Measurements from ENCODE around the gene AKTIP.
"Not testable (repeated sequence)": the region's sequence is repeated elsewhere in the genome, so short reads cannot be mapped to it uniquely, and the experiment has no call there.

Gene AKTIP

DNA sequence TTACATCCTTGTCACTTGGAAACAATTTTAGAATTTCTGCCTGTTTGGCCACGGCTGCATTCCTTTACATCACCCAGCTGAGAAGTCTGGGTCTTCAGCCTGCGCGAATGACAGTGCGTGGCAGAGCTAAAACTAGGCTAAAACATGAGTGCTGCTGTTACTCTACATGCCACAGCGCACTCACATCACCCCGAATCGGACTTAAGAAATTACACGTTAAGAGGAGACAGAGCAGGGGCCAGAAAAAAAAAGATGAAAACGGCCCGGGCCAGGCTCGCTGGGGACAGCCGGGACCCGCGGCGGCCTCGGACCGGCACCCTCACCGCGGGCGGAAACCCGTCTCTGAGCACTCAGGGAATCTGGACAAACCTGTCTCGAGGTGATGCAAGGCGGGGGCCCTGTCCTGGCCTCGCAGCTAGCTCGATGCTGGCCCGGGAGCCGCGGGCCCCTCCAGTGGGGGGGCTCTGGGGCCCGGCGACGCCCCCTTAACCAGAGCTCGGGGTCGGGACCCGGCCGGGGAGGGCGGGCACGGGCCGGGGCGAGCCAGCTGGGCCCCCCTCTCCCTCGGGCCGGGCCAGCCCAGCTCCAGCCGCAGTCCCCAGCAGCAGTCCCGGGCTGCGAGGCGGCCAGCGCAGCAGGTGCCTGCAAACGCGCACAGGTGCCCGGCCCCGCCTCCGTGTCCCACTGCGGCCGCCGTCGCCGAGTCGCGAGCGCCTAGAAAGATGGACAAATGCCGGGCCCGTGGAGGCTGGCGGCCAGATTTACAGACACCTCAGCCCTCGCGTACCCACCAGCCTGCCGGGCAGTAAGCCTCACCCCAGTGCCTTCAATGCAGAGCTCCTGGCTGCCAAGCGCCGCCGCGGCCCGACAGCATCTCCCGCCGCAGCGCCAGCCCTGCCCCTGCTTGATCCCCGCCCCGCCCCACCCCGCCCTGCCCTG is at the start of gene AKTIP:
TSS of gene AKTIP (minus strand) at position 879 of the 939 bp plus-strand sequence. CDS start 2,950 bp downstream, outside the sequence.
- peak; percentile 32 for DNase-seq

DNA sequence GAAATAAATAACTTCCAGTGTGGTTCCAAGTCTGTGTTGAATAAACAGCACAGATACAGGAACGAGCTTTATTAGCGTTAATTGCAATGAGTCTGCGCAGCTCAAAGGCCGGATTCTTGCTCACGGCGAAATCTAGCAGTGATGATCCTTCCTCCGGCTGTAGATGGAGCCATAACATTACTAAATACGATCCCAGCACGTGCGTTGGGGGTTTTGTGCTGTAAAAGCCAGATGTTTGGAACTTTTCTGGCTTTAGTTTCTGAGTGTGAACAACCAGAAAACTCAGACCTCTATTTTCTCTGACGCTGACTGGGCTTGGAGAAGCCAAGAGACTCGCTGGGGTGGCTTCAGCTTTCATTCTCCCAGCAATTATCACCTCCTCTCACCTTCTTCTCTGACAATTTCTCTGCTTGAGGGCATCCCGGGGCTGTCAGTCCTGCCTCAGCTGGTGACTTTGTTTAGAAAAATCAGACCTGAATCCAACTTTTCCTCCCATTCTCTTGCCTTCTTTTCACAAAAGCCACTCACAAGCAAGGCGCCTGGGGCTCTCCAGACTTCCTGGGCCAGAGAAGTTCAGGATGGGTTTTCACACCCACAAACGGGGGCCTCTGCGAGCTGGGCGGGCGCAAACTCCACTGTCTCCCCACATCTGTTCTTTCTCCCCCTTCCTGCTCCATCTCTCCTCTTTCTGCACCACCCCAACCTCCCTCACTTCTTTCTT is 47.1 kb upstream of the AKTIP start:
- peak; percentile 90 for DNase-seq

DNA sequence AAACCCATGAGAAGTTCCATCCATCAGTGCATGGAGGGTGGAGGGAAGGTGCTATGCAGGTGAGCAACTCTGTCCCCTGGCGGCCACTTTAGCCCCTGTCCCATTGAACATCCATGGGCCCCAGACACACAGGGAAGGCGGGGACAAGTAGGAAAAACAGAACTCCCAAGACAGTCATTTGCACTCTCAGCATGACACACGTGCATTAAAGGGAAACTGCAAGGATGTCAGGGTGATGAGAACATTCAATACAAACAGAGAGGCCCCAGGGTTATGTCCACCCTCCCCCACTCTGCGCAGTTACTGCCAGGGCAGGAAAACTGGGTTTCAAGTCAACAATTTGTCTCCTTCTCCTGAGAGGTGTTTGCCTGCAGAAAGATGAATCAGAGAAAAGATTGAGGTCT is 44.0 kb upstream of the AKTIP start:
- peak; percentile 77 for DNase-seq

DNA sequence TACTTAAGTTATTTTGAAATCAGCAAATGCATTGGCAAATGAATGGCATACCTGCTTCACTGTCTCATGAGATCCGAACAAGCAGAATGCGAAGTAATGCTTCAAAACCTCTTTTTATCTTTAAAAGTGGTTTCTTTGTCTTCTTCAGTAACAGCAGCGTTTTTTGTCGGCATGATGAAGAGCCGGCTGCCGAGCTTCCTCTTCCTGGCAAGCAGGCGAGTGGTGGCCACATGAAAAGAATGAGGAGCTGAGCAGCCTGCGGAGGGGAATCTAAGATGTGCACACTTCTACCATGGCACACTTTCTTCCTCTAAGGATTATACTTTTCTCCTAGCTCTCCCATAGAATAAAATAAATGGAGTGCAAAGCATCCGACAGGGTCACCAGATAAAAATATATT is 42.4 kb upstream of the AKTIP start:
- DNase-seq, result no peak

DNA sequence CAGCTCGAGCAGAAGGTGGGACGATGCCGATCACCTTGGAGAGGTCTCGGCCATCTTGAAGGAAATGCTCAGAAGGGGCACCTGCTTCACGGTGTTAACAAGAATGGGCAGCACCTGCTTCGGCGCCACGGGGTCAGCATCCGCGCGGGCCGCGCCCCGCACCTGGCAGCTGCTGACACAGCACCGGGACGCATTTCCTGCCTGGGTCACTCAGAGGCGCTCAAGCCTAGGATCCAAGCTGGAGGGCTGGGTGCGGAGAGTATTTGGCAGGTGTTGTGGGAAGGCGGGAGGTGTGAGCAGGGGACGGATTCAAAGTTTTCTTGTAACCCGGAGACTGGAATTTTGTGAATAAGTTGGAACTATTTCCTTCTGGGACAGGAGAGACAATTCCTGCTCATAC is 39.3 kb upstream of the AKTIP start:
- DNase-seq, result no peak

DNA sequence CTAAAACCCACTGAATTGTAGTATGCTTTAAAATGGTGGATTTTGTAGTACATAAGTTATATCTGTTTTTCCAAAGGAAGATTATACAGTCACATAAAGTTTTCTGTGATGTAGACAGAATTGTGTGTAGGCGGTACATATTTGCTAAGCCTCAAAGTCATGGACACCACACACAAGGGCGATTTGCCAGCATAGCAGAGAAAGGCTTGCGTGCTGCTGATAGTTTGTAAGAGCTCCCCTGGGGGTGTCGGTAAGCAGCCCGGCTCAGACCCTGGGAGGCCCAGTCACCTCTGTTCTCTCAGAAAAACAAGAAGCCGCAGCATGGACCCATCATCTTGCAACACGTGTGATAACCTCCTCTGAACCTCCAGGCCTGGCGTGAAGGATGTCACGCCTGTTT is 38.3 kb upstream of the AKTIP start:
- DNase-seq, result peak; percentile 69

DNA sequence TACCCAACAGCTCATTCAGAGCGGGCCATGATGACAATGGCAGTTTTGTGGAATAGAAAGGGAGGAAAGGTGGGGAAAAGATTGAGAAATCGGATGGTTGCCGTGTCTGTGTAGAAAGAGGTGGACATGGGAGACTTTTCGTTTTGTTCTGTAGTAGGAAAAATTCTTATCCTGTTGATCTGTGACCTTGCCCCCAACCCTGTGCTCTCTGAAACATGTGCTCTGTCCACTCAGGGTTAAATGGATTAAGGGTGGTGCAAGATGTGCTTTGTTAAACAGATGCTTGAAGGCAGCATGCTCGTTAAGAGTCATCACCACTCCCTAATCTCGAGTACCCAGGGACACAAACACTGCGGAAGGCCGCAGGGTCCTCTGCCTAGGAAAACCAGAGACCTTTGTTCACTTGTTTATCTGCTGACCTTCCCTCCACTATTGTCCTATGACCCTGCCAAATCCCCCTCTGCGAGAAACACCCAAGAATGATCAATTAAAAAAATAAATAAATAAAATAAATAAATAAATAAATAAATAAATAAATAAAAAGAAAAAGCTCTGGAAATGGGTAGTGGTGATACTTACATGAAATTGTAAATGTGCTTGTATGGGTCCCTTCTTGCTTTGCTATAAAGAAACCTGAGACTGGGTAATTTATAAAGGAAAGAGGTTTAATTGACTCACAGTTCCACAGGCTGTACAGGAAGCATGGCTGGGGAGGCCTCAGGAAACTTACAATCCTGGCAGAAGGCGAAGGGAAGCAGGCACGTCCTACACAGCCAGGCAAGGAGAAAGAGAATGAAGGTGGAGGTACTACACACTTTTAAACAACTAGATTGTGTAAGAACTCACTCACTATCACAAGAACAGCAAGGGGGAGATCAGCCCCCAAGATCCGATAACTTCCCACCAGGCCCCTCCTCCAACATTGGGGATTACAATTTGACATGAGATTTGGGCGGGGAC is 37.0 kb upstream of the AKTIP start:
- not testable (repeated sequence) for DNase-seq

DNA sequence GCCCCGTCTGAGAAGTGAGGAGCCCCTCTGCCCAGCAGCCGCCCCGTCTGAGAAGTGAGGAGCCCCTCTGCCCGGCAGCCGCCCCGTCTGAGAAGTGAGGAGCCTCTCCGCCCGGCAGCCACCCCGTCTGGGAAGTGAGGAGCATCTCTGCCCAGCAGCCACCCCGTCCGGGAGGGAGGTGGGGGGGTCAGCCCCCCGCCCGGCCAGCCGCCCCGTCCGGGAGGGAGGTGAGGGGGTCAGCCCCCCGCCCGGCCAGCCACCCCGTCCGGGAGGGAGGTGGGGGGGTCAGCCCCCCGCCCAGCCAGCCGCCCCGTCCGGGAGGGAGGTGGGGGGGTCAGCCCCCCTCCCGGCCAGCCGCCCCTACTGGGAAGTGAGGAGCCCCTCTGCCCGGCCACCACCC is 36.3 kb upstream of the AKTIP start:
- DNase-seq, result not testable (repeated sequence)

DNA sequence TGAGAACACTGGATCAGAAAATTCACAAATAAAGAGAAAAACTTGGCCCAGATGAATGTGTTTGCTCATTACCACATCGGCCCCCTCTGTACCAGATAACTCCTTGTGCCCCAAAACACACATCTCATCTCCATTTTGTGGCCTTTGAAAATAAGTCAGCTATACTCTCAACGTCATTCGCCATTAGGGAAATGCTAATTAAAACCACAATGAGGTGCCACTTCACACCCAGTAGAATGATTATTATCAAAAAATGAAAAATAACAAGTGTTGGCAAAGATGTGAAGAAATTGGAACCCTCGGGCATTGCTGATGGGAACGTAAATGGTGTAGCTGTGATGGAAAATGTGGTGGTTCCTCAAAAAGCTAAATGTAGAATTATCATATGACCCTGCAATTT is 34.6 kb upstream of the AKTIP start:
- no peak for DNase-seq

DNA sequence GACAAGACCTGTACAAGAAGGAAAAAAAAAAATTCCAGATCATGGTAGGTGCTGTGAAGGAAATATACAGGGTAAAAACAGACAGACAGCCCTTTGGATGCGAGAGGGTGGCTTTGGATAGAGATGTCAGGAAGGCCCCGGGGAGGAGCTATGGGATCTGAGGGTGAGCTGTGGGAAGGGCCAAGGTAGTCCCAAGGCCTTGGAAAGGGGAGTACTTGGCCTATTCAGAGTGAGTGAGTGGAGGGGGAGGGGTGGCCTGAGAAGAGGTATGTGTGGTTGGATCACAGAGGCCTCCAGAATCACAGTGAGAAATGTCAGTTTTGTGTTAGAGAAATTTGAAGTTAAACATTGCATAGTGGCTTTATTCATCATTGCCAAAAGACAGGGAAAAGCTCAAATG is 31.2 kb upstream of the AKTIP start:
- DNase-seq, result no peak

DNA sequence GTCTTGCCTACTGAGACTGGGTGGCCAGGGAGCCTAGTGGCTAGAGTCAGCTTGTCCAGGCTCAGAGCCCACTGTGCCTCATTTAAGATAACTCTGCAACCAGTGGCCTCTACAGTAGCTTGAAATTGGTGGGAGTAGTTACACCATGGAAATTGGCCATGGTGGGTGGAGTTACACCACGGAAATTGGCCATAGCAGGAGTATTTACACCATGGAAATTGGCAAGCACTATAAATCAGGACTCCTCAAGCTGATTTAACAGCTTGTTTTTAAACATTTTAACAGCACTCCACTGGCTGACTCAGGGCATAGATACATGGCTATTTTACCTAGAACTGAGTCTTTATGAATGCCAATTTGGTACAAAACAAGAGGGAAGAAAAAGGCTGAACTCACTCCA is 27.7 kb upstream of the AKTIP start:
- DNase-seq, result no peak

DNA sequence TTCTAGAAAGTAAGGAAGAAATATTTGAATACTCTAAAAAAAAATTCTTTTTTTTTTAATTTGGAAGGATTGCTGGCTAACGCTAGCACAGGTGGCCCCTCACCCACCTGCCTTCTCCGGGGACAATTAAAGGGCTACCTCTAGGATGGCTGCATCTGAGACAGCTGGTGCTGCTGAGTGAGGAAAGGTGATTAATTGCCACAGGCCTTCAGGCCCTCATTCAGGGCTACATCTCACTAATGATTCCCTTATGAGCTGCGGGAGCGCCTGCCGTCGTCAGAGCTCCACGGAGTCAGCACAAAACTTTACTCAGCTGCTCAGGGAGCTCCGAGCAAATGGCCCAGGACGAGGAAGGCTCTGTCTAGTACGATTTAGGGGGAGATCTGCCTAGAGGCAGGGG is 27.0 kb upstream of the AKTIP start:
- peak; percentile 14 for DNase-seq

DNA sequence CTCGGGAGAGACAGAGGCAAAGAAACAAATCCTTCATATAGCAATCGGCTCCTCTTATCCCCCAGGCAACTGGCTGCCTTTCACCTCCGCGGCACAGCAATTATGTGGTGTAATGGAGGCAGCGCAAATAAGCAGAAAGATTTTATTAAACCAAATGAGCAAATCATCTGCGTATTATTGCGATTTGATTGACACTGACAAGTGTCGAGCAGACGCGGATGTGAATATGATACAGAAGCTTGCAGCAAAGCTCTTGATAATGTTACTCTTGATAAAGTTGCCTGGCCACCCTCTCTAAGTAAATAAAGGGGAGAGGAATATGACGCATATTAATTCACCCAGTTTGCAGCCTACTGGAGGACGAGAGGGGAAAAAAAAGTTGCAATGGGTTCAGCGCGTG is 26.5 kb upstream of the AKTIP start:
- DNase-seq, result no peak

DNA sequence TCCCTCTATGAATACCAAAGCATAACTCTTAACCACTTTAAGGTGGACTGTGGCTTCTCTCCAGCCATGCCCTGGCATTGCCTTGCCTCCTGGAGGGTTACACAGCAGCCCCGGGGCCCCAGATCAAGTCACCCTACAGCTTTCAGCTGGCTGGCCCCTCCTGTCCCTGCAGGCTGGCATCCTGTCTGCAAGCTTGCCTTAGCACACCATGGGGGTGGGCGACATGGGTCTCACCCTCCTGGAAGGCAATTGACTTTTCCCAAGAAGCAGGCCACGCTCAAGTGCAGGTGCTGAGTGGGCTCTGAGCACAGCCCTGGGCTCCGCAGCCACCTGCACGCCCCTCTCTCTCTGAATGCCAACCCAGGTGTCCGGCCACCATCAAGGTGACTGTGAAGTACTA is 25.8 kb upstream of the AKTIP start:
- DNase-seq, result no peak

DNA sequence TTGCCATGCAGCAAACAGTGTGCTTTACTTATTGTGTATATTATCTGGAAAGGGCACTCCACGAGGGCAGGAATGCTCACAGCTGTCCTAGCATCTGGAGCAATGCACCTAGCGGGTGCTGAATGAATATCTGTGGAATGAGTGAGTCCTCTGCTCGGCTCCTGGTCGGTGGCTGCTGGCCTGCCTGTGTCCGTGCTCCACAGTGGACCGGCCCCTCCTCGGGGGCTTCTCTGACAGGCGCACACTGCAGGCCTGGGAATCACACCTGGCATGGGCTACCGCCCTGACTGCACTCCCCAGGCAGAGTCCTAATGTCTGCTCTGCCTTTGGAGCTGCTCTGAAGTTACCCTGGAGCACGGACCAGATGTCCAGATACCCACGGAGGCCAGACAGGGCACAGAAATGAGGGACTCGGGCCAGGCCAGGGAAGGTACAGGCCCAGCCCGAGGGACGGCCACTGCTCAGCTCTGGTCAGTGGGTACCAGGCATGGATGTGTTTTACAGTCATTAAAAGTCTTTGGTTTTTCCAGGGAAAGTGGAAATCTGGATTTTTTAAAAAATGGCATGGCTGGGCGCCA is 21.1 kb upstream of the AKTIP start:
- DNase-seq, result no peak

DNA sequence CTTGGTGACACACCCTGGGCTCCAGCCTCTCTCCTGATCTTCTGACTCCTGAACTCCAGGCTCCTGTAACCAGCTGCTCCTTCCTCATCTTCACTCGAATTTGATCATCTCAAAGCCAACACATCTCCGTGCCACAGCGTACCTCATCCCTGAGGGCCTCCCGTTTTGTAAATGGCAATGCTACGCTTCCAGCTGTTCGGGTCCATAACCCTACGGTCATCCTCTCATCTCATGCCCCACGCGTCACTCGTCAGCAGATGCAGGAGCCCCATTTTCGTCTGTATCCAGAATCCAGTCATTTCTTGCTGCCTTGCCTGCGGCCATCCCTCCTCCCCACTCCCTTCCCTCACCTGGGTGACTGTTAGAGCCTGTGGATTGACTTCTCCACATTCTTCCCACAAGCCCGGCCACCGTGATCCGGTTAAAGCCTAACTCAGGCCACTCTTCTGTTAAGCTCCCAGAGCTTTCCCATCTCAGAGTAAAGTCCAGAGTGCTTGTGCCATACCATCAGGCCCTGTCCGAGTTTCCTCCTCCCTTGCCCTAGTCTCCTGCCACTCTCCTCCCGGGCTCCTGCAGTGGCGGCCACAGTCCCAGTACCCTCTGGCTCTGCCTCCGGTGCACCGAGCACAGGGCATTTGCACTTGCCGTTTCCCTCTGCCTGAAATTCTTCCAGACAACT is 20.3 kb upstream of the AKTIP start:
- DNase-seq, result no peak

DNA sequence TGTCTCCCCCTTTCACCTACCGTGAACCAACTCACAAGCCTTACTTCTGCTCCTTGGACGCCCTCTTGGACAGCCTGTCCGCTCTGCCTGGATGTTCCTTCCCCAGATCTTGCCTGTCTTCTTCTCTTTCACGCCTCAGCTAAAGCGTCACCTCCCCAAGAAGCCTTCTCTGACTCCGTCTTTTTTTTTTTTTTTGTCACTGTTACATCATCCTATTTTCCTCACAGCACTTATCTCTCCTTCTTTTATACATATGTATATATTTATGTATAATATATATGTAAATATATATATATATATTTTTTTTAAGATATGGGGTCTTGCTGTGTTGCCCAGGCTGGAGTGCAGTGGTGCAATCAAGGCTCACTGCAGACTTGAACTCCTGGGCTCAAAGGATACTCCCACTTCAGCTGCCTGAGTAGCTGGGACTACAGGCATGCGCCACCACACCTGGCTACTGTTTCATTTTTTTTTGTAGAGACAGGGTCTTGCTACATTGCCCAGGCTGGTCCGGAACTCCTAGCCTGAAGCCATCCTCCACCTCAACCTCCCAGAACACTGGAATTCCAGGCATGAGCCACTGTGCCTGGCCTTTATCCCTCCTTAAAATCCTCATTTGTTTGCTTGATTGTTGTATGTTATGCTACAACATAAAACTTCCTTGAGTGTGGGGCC is 16.5 kb upstream of the AKTIP start:
- DNase-seq, result no peak

DNA sequence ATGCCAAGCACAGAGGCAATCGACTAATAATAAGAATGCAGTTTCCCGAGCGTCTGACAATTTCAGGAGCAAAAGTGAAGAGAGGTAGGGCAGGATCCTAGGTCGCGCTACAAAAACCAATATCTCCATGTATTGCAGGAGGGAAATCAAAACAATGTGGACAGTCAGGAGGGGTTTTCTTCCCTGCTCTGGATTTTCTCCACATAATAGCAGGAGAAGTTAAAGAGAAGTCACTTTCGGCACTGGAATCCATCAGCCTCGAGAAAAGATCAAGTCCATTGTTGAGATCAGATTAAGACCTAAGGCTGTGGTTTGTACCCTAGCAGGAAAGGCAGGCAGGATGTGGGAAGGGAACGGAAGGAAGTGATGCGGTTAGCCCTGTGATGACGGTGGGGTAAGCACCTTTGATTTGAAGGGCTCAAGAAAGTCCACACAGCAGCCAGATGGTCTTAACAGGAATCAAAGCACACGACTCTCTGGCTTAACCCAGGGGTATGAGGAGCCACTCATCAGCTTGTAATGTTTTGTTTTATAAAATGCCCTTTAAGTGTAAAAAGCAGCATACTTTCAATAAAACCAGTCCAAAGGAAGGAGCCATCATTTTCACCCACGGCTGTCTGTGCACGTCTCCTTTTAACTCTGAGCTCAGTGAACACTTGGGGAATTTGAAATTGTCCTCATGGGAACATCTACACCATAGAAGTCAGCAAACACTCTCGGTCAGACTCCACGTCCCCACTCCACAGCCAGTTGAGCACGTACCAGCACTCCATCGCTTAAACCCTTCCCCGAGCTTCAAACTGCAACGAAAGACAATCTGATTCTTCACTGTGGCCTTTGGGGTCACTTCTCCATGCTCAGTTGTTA is 15.8 kb upstream of the AKTIP start:
- DNase-seq, result peak; percentile 71

DNA sequence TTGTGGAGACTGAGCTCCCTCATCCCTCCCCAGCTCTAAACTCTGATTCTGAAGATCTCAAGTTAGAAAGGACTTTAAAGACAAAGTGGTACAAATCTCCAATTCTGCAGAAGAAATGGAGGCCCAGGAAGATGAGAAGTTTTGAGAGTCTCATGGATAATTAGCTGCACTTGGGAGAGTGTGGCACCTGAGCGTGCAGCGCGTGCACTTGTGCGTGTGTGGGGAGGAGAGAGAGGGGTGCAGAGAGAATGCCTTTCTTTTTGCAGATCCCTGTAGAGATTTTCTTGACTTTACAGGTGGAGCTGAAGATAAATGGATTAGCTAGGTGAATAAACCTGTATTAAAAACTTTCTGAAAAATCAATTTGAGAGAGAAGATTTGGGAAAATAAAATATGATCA is 14.8 kb upstream of the AKTIP start:
- DNase-seq, result no peak

DNA sequence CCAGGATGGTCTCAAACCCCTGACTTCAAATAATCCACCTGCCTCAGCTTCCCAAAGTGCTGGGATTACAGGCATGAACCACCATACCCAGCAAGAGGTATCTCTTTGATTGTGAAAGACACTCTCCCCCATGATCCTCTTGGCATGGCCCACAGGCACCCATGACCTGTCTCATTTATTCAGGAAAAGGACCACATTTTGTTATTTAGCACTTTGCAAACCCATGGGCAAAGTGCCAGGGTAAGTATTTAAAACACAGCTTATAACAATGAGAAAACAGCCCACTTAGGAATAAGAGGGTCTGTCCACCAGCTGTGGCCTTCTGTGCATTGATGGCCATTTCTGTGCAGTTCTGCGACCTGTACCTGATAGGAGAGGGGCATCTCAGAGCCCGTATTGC is 12.8 kb upstream of the AKTIP start:
- no peak for DNase-seq

Data from fibroblast of skin of right quadriceps (primary cell).